Brain microvascular endothelial cell (primary cell): Measurements from ENCODE around the gene SLC2A9.

ENCODE experiments used
- DNase-seq: peaks from one replicate; pipeline ENCODE4 v3.0.0-alpha.2; 2020
- H3K27ac ChIP-seq: fragments of 250-450 bp; sonication (Bioruptor Pico); 2 replicates; pipeline ENCODE4 v1.5.1; 2020; ENCODE audit warnings: mild to moderate bottlenecking, moderate library complexity
- H3K27me3 ChIP-seq: fragments of 250-450 bp; sonication (Bioruptor Pico); replicated peaks from 2 replicates; pipeline ENCODE4 v1.5.1; 2020; ENCODE audit warnings: mild to moderate bottlenecking
- H3K36me3 ChIP-seq: fragments of 250-450 bp; sonication (Bioruptor Pico); replicated peaks from 2 replicates; pipeline ENCODE4 v1.5.1; 2020; ENCODE audit warnings: mild to moderate bottlenecking
- H3K4me3 ChIP-seq: 2 replicates; pipeline ENCODE4 v1.5.1; 2011; ENCODE audit warnings: low read depth, mild to moderate bottlenecking, control low read depth, low read length, moderate library complexity
- in situ Hi-C: cut with HindIII; loops from 2 replicates; pipeline ENCODE4 v1.10.0; 2017; ENCODE audit warnings: low sequenced_read_pairs, low pct_ligation_motif_present
- TF ChIP-seq, protein P1 (sequence below): IDR thresholded peaks from 2 replicates; pipeline ENCODE4 v1.5.1; 2011; ENCODE audit warnings: low read depth, mild to moderate bottlenecking, moderate library complexity, low read length, control low read depth, inconsistent platforms; ENCODE audit errors: missing control alignments

Gene SLC2A9

DNA sequence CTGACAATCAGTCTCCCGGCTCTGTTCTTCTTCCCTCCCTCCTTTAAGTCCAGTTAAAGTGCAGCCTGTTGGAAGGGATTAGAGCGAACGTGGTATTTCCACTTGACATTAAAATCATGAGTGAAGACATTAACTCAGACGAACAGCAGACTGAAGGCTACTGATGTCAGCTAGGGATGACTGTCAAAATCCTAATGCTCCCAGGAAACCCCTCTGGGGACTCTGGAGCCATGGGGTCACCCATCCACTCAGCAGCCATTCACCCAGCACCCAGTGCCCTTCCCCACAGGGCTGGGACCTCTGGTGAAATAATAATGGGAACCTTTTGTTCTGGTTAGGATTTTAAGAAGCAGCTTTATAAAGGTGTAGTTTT lies 126.0 kb downstream of the SLC2A9 start:
- TF ChIP-seq, protein P1, sequence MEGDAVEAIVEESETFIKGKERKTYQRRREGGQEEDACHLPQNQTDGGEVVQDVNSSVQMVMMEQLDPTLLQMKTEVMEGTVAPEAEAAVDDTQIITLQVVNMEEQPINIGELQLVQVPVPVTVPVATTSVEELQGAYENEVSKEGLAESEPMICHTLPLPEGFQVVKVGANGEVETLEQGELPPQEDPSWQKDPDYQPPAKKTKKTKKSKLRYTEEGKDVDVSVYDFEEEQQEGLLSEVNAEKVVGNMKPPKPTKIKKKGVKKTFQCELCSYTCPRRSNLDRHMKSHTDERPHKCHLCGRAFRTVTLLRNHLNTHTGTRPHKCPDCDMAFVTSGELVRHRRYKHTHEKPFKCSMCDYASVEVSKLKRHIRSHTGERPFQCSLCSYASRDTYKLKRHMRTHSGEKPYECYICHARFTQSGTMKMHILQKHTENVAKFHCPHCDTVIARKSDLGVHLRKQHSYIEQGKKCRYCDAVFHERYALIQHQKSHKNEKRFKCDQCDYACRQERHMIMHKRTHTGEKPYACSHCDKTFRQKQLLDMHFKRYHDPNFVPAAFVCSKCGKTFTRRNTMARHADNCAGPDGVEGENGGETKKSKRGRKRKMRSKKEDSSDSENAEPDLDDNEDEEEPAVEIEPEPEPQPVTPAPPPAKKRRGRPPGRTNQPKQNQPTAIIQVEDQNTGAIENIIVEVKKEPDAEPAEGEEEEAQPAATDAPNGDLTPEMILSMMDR = no peak
- no peaks in the 10 kb centered on the region for H3K27me3 ChIP-seq
- in situ Hi-C loops = no loop called here
- no peak for DNase-seq
- no peaks in the 10 kb centered on the region for H3K36me3 ChIP-seq
- no peak overlapping the region for H3K27ac ChIP-seq
- H3K4me3 ChIP-seq = no peak overlapping the region

DNA sequence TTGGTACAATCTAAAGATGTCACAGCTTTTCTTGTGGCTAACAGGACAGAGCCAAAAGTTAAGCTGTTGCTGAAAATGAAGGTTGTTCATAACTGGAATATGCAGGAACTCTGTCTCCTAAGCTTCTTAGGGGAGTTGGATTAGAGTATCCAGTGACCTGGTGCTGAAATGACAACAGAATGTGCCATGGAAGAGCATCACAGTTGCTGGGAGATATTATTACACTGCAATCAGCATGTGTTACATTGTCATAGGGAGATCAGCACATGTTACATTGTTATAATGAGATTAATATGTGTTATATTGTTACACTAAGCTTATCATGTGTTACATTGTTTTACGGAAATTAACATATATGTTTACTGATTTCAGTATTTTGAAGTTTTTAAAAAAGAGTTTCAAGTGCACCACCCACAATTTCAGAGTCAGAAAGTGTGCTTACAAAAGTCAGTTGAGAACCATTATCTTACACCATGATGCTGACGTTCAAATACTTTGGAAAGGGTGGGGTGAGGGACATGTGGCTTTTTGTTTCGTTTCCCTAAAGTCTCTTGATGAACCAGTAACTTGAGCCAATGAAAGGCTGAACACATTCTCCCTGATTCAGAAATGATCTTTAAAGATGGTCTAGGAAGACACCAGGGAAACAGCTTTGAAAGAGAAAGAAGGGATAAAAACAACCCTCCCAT lies 126.5 kb downstream of the SLC2A9 start:
- no peak overlapping the region for H3K4me3 ChIP-seq
- in situ Hi-C loops = no loop called here
- no peak overlapping the region for H3K27ac ChIP-seq
- no peak for DNase-seq
- TF ChIP-seq, protein P1 = no peak
- no peaks in the 10 kb centered on the region for H3K27me3 ChIP-seq
- H3K36me3 ChIP-seq = no peaks in the 10 kb centered on the region

DNA sequence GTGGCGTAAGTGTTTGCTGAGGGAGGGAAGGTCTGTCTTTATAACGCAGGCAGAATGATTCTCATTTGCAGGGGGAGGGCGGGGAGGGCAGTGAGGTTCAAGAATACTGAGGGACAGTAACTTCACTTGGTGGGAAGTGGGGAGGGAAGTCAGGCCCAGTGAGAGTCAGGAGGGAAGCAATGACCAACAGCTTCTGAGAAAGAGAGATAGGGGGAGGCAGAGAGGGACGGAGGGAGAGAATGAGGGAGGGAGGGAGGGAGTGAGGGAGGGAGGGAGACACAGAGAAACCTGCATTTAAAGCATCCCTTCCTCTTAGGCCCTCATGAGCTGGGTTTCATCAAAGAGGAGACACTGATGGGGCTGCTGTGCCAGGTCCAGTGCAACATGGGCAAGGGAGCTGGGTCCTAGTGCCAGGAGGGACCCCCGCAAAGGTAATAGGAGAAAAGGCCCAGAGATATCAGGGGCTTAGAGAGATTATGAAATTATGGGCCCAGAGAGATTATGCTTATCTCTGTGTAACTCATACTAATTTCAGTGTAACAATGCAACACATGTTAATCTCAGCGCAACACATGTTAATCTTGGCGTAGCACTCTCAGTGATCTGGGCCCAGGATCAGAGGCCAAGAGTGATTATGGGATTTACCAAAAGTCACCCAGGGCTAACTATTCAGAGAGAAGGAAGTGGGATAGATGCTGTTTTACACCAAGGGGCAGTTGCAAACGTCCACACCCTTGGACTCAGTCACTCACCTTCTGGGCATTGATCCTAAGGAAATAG lies 127.8 kb downstream of the SLC2A9 start:
- in situ Hi-C loops = no loop called here

DNA sequence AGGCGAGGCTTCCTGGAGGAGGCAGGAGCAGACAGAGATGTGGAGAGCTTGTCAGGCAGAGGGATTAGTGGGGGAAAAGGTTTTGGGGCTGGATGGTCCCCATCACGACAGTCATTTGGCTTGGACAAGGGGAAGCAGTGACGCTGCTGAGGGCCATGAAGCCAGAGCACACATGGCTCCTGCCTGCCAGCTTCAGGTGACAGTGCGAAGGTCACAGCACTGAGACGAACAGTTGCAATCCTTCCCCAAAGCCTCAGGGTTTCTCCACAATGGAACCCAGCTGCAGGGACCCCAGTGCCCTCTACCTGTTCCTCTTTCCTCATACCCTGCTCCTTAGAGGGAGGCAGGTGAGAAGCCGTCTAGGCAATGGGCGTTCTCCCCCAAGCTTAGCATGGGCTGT lies 129.6 kb downstream of the SLC2A9 start:
- DNase-seq = no peak
- TF ChIP-seq, protein P1 = no peak
- Histone ChIP-seq H3K36me3 (no peaks in the 10 kb centered on the region), H3K4me3 (no peak overlapping the region), H3K27me3 (no peaks in the 10 kb centered on the region), H3K27ac (no peak overlapping the region)
- in situ Hi-C loops = no loop called here

More for the DNA sequence above, 127.8 kb downstream of the SLC2A9 start:
- Histone ChIP-seq H3K4me3 (no peak overlapping the region), H3K36me3 (no peaks in the 10 kb centered on the region), H3K27me3 (no peaks in the 10 kb centered on the region), H3K27ac (no peak overlapping the region)
- no peak for DNase-seq
- TF ChIP-seq, protein P1 = no peak

DNA sequence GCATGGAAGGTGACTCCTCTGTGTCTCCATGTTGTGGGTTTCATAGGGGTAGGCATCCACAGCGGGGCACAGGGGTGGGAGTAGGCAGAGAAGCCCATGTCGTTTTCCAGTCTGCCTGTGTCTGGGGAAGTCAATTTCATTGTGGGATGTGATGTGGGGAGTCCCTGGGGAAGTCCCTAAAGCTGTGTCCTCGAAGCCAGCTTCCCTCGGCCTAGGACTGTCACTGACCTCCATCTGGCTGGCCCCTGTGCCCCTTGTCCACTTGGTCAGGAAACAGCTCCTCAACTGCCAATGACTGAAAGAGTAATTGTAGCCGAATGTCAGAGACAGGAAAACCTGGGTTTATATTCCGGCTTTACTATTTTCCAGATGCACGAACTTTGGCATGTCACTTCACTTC lies 130.2 kb downstream of the SLC2A9 start:
- H3K27ac ChIP-seq = no peak overlapping the region
- DNase-seq = no peak
- no peak overlapping the region for H3K4me3 ChIP-seq
- H3K36me3 ChIP-seq = no peaks in the 10 kb centered on the region
- in situ Hi-C loops = no loop called here
- TF ChIP-seq, protein P1 = no peak
- H3K27me3 ChIP-seq = no peaks in the 10 kb centered on the region
